ENCODE measurements around the gene MCCC1.
"Not testable (repeated sequence)": the region's sequence is repeated elsewhere in the genome, so short reads cannot be mapped to it uniquely, and the experiment has no call there.

DNA sequence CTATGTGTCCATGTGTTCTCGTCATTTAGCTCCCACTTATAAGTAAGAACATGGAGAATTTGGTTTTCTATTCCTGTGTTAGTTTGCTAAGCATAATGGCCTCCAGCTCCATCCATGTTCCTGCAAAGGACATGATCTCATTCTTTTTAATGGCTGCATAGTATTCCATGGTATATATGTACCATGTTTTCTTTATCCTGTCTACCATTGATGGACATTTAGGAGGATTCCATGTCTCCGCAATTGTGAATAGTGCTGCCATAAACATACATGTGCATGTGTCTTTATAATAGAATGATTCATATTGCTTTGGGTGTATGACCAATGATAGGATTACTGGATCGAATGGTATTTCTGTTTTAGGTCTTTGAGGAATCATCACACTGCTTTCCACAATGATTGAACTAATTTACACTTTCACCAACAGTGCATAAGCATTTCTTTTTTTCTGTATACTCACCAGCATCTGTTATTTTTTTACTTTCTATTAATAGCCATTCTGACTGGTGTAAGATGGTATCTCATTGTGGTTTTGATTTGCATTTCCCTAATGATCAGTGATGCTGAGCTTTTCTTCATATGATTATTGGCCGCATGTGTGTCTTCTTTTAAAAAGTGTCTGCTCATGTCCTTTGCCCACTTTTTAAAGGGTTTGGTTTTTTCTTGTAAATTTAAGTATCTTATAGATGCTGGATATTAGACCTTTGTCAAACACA is 105.7 kb downstream of the MCCC1 start:
- TF ChIP-seq, protein P1, sequence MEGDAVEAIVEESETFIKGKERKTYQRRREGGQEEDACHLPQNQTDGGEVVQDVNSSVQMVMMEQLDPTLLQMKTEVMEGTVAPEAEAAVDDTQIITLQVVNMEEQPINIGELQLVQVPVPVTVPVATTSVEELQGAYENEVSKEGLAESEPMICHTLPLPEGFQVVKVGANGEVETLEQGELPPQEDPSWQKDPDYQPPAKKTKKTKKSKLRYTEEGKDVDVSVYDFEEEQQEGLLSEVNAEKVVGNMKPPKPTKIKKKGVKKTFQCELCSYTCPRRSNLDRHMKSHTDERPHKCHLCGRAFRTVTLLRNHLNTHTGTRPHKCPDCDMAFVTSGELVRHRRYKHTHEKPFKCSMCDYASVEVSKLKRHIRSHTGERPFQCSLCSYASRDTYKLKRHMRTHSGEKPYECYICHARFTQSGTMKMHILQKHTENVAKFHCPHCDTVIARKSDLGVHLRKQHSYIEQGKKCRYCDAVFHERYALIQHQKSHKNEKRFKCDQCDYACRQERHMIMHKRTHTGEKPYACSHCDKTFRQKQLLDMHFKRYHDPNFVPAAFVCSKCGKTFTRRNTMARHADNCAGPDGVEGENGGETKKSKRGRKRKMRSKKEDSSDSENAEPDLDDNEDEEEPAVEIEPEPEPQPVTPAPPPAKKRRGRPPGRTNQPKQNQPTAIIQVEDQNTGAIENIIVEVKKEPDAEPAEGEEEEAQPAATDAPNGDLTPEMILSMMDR (IDR thresholded peaks at IDR 0.05): not testable (repeated sequence)
- not testable (repeated sequence) for TF ChIP-seq POLR2A (IDR thresholded peaks at IDR 0.05)
